ENCODE data around the gene CACNA1S. TPM values are rescaled to one million over a fixed set of nuclear protein-coding genes. Genes with fewer than 3 reads are reported as not detected.
A peak's percentile ranks its signal among the peaks of the same experiment; 100 is the strongest.

CACNA1S gene
- total and polyA plus RNA-seq, 2 of the 13 experiments (the other 11 are each of a cell fraction or from before 2014, with no cell fraction given) = not detected

DNA sequence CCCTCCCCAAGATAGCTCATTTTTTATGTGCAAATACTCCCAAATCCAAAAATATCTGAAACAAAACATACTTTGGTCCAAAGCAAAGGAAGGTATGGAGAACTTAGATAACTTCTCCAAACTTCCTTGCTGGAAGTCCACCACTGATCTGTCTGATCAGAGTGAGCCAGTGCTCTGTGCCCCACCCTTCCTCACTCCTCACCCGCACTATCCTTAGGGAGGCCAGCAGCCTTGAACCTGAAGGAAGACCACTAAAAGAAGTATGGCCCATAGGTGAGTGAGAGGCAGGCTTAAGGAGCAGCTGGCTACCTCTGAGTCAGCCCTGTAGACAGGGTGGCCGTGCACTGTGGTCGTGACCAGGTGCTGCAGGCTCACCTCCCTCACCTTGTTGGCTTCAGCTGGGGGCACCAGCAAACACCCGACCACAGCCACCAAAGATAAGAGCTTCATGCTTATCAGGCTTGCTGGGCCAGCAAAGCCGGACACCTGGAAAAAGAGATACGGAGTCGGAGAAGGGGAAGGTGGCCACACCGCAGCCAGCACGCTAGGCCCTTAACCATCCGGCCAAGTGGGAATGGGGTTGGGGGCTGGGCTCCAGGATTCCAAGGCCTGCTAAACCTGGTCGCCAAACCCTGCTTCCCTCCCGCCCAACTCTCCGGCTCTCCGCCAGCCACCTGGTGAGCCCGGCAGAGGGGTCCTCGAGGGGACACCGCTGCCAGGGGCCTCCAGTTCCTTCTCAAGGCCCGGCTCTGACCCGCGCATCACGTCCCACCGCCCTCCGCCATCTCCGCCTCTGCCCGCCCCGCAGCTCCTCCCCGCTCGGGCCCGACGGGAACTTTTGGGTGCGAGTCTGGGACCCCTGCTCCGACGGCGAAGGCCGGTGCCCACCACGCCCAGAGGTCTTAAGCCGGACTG, 41.5 kb upstream of the CACNA1S start (continued):
- TF ChIP-seq MIER3 (CRISPR knock-in tag; IDR thresholded peaks at IDR 0.05; ENCODE audit: borderline replicate concordance) = no peak
- TF ChIP-seq, protein P1, sequence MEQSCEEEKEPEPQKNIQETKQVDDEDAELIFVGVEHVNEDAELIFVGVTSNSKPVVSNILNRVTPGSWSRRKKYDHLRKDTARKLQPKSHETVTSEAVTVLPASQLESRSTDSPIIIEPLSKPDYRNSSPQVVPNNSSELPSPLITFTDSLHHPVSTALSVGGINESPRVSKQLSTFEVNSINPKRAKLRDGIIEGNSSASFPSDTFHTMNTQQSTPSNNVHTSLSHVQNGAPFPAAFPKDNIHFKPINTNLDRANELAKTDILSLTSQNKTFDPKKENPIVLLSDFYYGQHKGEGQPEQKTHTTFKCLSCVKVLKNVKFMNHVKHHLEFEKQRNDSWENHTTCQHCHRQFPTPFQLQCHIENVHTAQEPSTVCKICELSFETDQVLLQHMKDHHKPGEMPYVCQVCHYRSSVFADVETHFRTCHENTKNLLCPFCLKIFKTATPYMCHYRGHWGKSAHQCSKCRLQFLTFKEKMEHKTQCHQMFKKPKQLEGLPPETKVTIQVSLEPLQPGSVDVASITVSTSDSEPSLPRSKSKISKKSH (CRISPR knock-in tag; IDR thresholded peaks at IDR 0.05; ENCODE audit: borderline replicate concordance) = peak; percentile 34; the same call in 1 of the 2 replicates
- TF ChIP-seq RBM39 (IDR thresholded peaks at IDR 0.05; ENCODE audit: low read depth, low read length, poor library complexity, severe bottlenecking) = peak; percentile 52
- peak; percentile 6; the same call in 1 of the 2 replicates for TF ChIP-seq SPEN (CRISPR knock-in tag; IDR thresholded peaks at IDR 0.05; ENCODE audit: low read depth)
- TF ChIP-seq SRY (CRISPR knock-in tag; IDR thresholded peaks at IDR 0.05) = 0 out of 2 replicates have a peak, but pooled peaks have one; percentile 77
- TF ChIP-seq, protein P2, sequence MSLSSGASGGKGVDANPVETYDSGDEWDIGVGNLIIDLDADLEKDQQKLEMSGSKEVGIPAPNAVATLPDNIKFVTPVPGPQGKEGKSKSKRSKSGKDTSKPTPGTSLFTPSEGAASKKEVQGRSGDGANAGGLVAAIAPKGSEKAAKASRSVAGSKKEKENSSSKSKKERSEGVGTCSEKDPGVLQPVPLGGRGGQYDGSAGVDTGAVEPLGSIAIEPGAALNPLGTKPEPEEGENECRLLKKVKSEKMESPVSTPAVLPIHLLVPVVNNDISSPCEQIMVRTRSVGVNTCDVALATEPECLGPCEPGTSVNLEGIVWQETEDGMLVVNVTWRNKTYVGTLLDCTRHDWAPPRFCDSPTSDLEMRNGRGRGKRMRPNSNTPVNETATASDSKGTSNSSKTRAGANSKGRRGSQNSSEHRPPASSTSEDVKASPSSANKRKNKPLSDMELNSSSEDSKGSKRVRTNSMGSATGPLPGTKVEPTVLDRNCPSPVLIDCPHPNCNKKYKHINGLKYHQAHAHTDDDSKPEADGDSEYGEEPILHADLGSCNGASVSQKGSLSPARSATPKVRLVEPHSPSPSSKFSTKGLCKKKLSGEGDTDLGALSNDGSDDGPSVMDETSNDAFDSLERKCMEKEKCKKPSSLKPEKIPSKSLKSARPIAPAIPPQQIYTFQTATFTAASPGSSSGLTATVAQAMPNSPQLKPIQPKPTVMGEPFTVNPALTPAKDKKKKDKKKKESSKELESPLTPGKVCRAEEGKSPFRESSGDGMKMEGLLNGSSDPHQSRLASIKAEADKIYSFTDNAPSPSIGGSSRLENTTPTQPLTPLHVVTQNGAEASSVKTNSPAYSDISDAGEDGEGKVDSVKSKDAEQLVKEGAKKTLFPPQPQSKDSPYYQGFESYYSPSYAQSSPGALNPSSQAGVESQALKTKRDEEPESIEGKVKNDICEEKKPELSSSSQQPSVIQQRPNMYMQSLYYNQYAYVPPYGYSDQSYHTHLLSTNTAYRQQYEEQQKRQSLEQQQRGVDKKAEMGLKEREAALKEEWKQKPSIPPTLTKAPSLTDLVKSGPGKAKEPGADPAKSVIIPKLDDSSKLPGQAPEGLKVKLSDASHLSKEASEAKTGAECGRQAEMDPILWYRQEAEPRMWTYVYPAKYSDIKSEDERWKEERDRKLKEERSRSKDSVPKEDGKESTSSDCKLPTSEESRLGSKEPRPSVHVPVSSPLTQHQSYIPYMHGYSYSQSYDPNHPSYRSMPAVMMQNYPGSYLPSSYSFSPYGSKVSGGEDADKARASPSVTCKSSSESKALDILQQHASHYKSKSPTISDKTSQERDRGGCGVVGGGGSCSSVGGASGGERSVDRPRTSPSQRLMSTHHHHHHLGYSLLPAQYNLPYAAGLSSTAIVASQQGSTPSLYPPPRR (CRISPR knock-in tag; IDR thresholded peaks at IDR 0.05; ENCODE audit: borderline replicate concordance) = no peak
- TF ChIP-seq ZNF510 (CRISPR knock-in tag; IDR thresholded peaks at IDR 0.05; ENCODE audit: low read depth) = no peak
- TF ChIP-seq MAZ (IDR thresholded peaks at IDR 0.05; ENCODE audit: borderline replicate concordance, low read depth, low read length) = no peak
- no peak; the same call in 1 of the 2 replicates for TF ChIP-seq MAZ (CRISPR knock-in tag; IDR thresholded peaks at IDR 0.05; ENCODE audit: low read depth)
- TF ChIP-seq, protein P3, sequence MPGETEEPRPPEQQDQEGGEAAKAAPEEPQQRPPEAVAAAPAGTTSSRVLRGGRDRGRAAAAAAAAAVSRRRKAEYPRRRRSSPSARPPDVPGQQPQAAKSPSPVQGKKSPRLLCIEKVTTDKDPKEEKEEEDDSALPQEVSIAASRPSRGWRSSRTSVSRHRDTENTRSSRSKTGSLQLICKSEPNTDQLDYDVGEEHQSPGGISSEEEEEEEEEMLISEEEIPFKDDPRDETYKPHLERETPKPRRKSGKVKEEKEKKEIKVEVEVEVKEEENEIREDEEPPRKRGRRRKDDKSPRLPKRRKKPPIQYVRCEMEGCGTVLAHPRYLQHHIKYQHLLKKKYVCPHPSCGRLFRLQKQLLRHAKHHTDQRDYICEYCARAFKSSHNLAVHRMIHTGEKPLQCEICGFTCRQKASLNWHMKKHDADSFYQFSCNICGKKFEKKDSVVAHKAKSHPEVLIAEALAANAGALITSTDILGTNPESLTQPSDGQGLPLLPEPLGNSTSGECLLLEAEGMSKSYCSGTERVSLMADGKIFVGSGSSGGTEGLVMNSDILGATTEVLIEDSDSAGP (CRISPR knock-in tag; IDR thresholded peaks at IDR 0.05; ENCODE audit: borderline replicate concordance) = peak; percentile 34; the same call in 1 of the 2 replicates
- TF ChIP-seq LCORL (IDR thresholded peaks at IDR 0.05) = no peak
- TF ChIP-seq LCORL (CRISPR knock-in tag; IDR thresholded peaks at IDR 0.05) = no peak
- TF ChIP-seq PHF8 (CRISPR knock-in tag; IDR thresholded peaks at IDR 0.05) = peak; percentile 74
